H1 (cell line): ENCODE measurements around the gene GAS2. TPM values are rescaled to one million over a fixed set of nuclear protein-coding genes. Genes with fewer than 3 reads are reported as not detected.

Experiments
- CTCF ChIA-PET: fragments of 300-600 bp; sonication (Branson Sonifier 250); formaldehyde crosslinking; loops from one replicate; lab custom pipeline; 2021; ENCODE audit not compliant: partially characterized antibody; lab: Charles Lee
- POLR2A ChIA-PET: fragments of 300-600 bp; sonication (Branson Sonifier 250); formaldehyde crosslinking; loops from one replicate; lab custom pipeline; 2021; ENCODE audit warnings: inconsistent platforms; ENCODE audit not compliant: partially characterized antibody; lab: Charles Lee
- DNase-seq, 2 experiments: peaks; one replicate each; pipeline versions ENCODE4 v3.0.0 to v3.0.0-alpha.2; 2010 to 2022; ENCODE audit warnings: low spot score in 2 of 2, low read depth in 1 of 2, mixed read lengths in 1 of 2
- FAIRE-seq: peaks from 2 replicates; lab custom pipeline; 2011; peaks lifted over from hg19 to GRCh38; lab: Jason Lieb, UNC
- H2AFZ ChIP-seq: 2 replicates; pipeline ENCODE4 v1.8.1; 2012; ENCODE audit warnings: low read length, inconsistent platforms
- H2AK5ac ChIP-seq: 2 replicates; pipeline ENCODE4 v1.6.1; 2013; ENCODE audit warnings: low read depth, low read length
- H2BK120ac ChIP-seq: replicated peaks from 2 replicates; pipeline ENCODE3; 2013; ENCODE audit warnings: low read depth, low read length, inconsistent platforms
- H2BK12ac ChIP-seq: 2 replicates; pipeline ENCODE4 v1.6.1; 2013; ENCODE audit warnings: low read depth, low read length
- H2BK15ac ChIP-seq: 2 replicates; pipeline ENCODE4 v1.6.1; 2013; ENCODE audit warnings: low read length
- H2BK20ac ChIP-seq: 2 replicates; pipeline ENCODE4 v1.6.1; 2013; ENCODE audit warnings: low read length
- H2BK5ac ChIP-seq: 2 replicates; pipeline ENCODE4 v1.6.1; 2013; ENCODE audit warnings: low read depth, low read length
- H3K14ac ChIP-seq: 2 replicates; pipeline ENCODE4 v1.6.1; 2013; ENCODE audit warnings: inconsistent platforms; ENCODE audit not compliant: insufficient read length
- H3K18ac ChIP-seq: 2 replicates; pipeline ENCODE4 v1.6.1; 2013; ENCODE audit warnings: low read length; ENCODE audit errors: extremely low read depth
- H3K23ac ChIP-seq: 2 replicates; pipeline ENCODE4 v1.6.1; 2013; ENCODE audit warnings: inconsistent platforms; ENCODE audit not compliant: insufficient read length
- H3K23me2 ChIP-seq: 2 replicates; pipeline ENCODE4 v1.6.1; 2013; ENCODE audit warnings: low read depth, low read length
- H3K27ac ChIP-seq: 2 replicates; pipeline ENCODE4 v1.6.1; 2011; ENCODE audit warnings: low read depth, low read length, inconsistent platforms
- H3K27me3 ChIP-seq, 4 experiments: replicated peaks in 1 of 4; 1 replicate in 1 of 4; 2 replicates in 3 of 4; pipeline versions ENCODE4 v1.6.1 to v1.8.1; 2011 to 2013; ENCODE audit warnings: low read length in 3 of 4, mild to moderate bottlenecking in 3 of 4, inconsistent platforms in 2 of 4, mixed read lengths in 2 of 4, moderate library complexity in 1 of 4; ENCODE audit not compliant: control insufficient read depth in 3 of 4, insufficient read depth in 3 of 4; ENCODE audit errors: extremely low read depth in 1 of 4
- H3K36me3 ChIP-seq, 4 experiments: 2 replicates each; pipeline versions ENCODE4 v1.6.1 to v1.8.1; 2011 to 2013; ENCODE audit warnings: mild to moderate bottlenecking in 4 of 4, low read length in 3 of 4, moderate library complexity in 2 of 4, control low read depth in 1 of 4, inconsistent platforms in 1 of 4; ENCODE audit not compliant: insufficient read depth in 4 of 4, control insufficient read depth in 2 of 4
- H3K4ac ChIP-seq: replicated peaks from 2 replicates; pipeline ENCODE3; 2013; ENCODE audit warnings: low read length, low read depth, mixed read lengths, inconsistent platforms; ENCODE audit not compliant: insufficient read length
- H3K4me1 ChIP-seq, 4 experiments: replicated peaks in 1 of 4; 1 replicate in 1 of 4; 2 replicates in 3 of 4; pipeline versions ENCODE4 v1.6.1 to v1.8.1; 2011 to 2013; ENCODE audit warnings: low read length in 3 of 4, inconsistent platforms in 2 of 4, mixed read lengths in 1 of 4; ENCODE audit not compliant: insufficient read depth in 4 of 4, control insufficient read depth in 3 of 4
- H3K4me2 ChIP-seq, 2 experiments: 2 replicates each; pipeline versions ENCODE4 v1.6.1 to v1.8.1; 2011 to 2013; ENCODE audit warnings: low read depth in 2 of 2, low read length in 2 of 2, control low read depth in 1 of 2, inconsistent platforms in 1 of 2, mild to moderate bottlenecking in 1 of 2; ENCODE audit not compliant: insufficient read depth in 1 of 2
- H3K4me3 ChIP-seq, 4 experiments: fragments of 200-600, 300-600 bp in 1 of 4; sonication (generic), shearing (Covaris generic), sonication (Bioruptor Twin) in 1 of 4; 2 replicates each; pipeline versions ENCODE4 v1.5.1 to v1.8.1; 2011 to 2016; ENCODE audit warnings: low read length in 4 of 4, low read depth in 3 of 4, control low read depth in 2 of 4, inconsistent platforms in 2 of 4, mild to moderate bottlenecking in 2 of 4, mixed read lengths in 1 of 4, moderate library complexity in 1 of 4; ENCODE audit not compliant: insufficient read depth in 2 of 4; ENCODE audit errors: extremely low read depth in 1 of 4
- H3K56ac ChIP-seq: replicated peaks from 2 replicates; pipeline ENCODE3; 2013; ENCODE audit warnings: low read depth, mild to moderate bottlenecking, mixed read lengths, low read length, inconsistent platforms; ENCODE audit not compliant: insufficient read length
- H3K79me1 ChIP-seq: 2 replicates; pipeline ENCODE4 v1.6.1; 2013; ENCODE audit warnings: low read depth, low read length, control low read depth
- H3K79me2 ChIP-seq, 2 experiments: 2 replicates each; pipeline versions ENCODE4 v1.6.1 to v1.8.1; 2012 to 2013; ENCODE audit warnings: low read length in 2 of 2, mild to moderate bottlenecking in 2 of 2, inconsistent platforms in 1 of 2; ENCODE audit not compliant: insufficient read depth in 2 of 2, control insufficient read depth in 1 of 2
- H3K9ac ChIP-seq, 4 experiments: replicated peaks in 1 of 4; 1 replicate in 1 of 4; 2 replicates in 3 of 4; pipeline versions ENCODE4 v1.6.1 to v1.8.1; 2011 to 2013; ENCODE audit warnings: low read depth in 3 of 4, low read length in 3 of 4, control low read depth in 2 of 4, mild to moderate bottlenecking in 2 of 4, moderate library complexity in 2 of 4, inconsistent platforms in 1 of 4; ENCODE audit errors: extremely low read depth in 1 of 4
- H3K9me3 ChIP-seq, 2 experiments: 2 replicates each; pipeline versions ENCODE4 v1.6.1 to v1.8.1; 2012 to 2013; ENCODE audit warnings: mild to moderate bottlenecking in 2 of 2, moderate library complexity in 2 of 2, control low read depth in 1 of 2, inconsistent platforms in 1 of 2, low read depth in 1 of 2, low read length in 1 of 2, mixed read lengths in 1 of 2; ENCODE audit not compliant: insufficient read depth in 2 of 2
- H4K20me1 ChIP-seq, 2 experiments: replicated peaks in 1 of 2; 2 replicates each; pipeline versions ENCODE3 to v1.8.1; 2011 to 2013; ENCODE audit warnings: inconsistent platforms in 2 of 2, low read length in 2 of 2, mild to moderate bottlenecking in 1 of 2; ENCODE audit not compliant: insufficient read depth in 2 of 2, control insufficient read depth in 1 of 2
- H4K5ac ChIP-seq: 2 replicates; pipeline ENCODE4 v1.6.1; 2013; ENCODE audit warnings: low read length, low read depth, mixed read lengths, inconsistent platforms; ENCODE audit not compliant: insufficient read length
- H4K8ac ChIP-seq: 2 replicates; pipeline ENCODE4 v1.8.0; 2013; ENCODE audit warnings: mild to moderate bottlenecking, moderate library complexity, low read length, inconsistent platforms; ENCODE audit not compliant: insufficient read depth; ENCODE audit errors: extremely low read depth
- H4K91ac ChIP-seq: replicated peaks from 2 replicates; pipeline ENCODE3; 2013; ENCODE audit warnings: low read length, mixed read lengths, inconsistent platforms; ENCODE audit not compliant: insufficient read length
- GTF2F1 ChIP-seq: IDR thresholded peaks from 2 replicates; pipeline ENCODE4 v1.6.1; 2012; ENCODE audit warnings: low read depth, low read length, improper control_type of control experiment, borderline replicate concordance
- KDM1A ChIP-seq: fragments of 200-600, 300-600 bp; sonication (generic); IDR thresholded peaks from 2 replicates; pipeline ENCODE4 v1.7.1; 2016; ENCODE audit warnings: mild to moderate bottlenecking, low read length, borderline replicate concordance
- RAD21 ChIP-seq, 2 experiments: IDR thresholded peaks in 1 of 2; conservative IDR thresholded peaks in 1 of 2; 2 replicates each; pipeline ENCODE4 v1.6.1; 2011; ENCODE audit warnings: low read depth in 2 of 2, low read length in 2 of 2, improper control_type of control experiment in 1 of 2, inconsistent platforms in 1 of 2, mild to moderate bottlenecking in 1 of 2, moderate library complexity in 1 of 2
- SP1 ChIP-seq: IDR thresholded peaks from 2 replicates; pipeline ENCODE4 v1.6.1; 2011; ENCODE audit warnings: low read depth, low read length
- SRF ChIP-seq: IDR thresholded peaks from 2 replicates; pipeline ENCODE4 v1.6.1; 2011; ENCODE audit warnings: mild to moderate bottlenecking, low read depth, low read length, moderate library complexity
- TBP ChIP-seq: IDR thresholded peaks from 2 replicates; pipeline ENCODE4 v1.6.1; 2011; ENCODE audit warnings: low read depth, low read length, improper control_type of control experiment
- TCF12 ChIP-seq: IDR thresholded peaks from 2 replicates; pipeline ENCODE4 v1.6.1; 2011; ENCODE audit warnings: low read depth, mild to moderate bottlenecking, low read length
- WGBS, 2 experiments: shearing (Covaris generic) in 1 of 2; methylation state at CpG; one replicate each; pipeline versions ENCODE4 v1.1.6 to v1.1.7; 2013 to 2015; ENCODE audit warnings: low lambda C conversion rate in 2 of 2, mixed read lengths in 2 of 2, inconsistent platforms in 1 of 2, low coverage in 1 of 2, missing lambda C conversion rate in 1 of 2; ENCODE audit not compliant: insufficient replicate concordance in 2 of 2, insufficient coverage in 1 of 2, insufficient read length in 1 of 2; ENCODE audit errors: extremely low coverage in 1 of 2, missing lambda C conversion rate in 1 of 2; 5-methylcytosine and 5-hydroxymethylcytosine counted together
- polyA plus RNA-seq, 7 experiments: library from polyadenylated mRNA; depleted of rRNA in 3 of 7; stranded (reverse) in 5 of 7; unstranded in 2 of 7; fragments of >200 nt in 5 of 7; fragments of 200-250 nt in 2 of 7; gene quantifications; 1 replicate in 5 of 7; 2 replicates in 1 of 7; 4 replicates in 1 of 7; pipeline versions ENCODE4 v1.2.1 to v1.2.3, GENCODE V29; 2011 to 2013; ENCODE audit warnings: missing spikeins in 2 of 7, mixed read lengths in 2 of 7
- total RNA-seq: library from RNA; stranded (reverse); fragmentation: NEBNext Ultra II Directional; extraction: Animal tissue kit (Norgen Biotek cat#: 25700); gene quantifications from 2 replicates; pipeline ENCODE4 v1.2.1, GENCODE V29; 2021
- TF ChIP-seq, protein P1 (sequence below): IDR thresholded peaks from 2 replicates; pipeline ENCODE4 v1.6.1; 2011; ENCODE audit warnings: low read depth, mild to moderate bottlenecking, low read length; ENCODE audit not compliant: insufficient read depth
- TF ChIP-seq, protein P2 (sequence below): IDR thresholded peaks from 2 replicates; pipeline ENCODE4 v1.6.1; 2012; ENCODE audit warnings: inconsistent platforms
- TF ChIP-seq, protein P3 (sequence below), 3 experiments: IDR thresholded peaks; 1 replicate in 2 of 3; 2 replicates in 1 of 3; pipeline versions ENCODE4 v1.5.1 to v1.6.1; 2011; ENCODE audit warnings: low read length in 3 of 3, mild to moderate bottlenecking in 3 of 3, inconsistent platforms in 2 of 3, low read depth in 1 of 3, moderate library complexity in 1 of 3; ENCODE audit not compliant: insufficient read depth in 1 of 3; ENCODE audit errors: control extremely low read depth in 1 of 3

Gene GAS2
- total and polyA plus RNA-seq, 2 of the 8 experiments (the other 6 are each of a cell fraction or from before 2014, with no cell fraction given): 0.70 to 1.7 TPM

DNA sequence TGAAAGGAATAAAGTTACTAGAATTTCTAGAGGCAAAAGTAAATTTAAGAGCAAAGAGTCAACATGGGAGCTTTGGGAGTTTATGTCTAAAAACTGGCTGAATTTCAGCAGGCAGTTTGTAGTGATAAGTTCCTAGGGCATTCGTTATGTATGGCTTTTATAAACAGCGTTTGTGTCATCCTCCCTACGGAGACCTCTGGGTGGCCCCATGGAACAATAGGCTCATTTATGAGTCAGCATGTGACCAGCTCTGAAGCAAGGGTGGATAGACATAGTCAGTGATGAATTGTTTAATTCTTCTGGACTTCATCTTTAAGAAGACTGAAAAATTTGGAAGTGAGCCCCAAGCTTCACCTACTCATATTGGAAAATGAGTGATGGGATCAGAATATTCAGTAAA lies 126.1 kb downstream of the GAS2 start:
- CTCF ChIA-PET: interaction anchor here (0.6 to 1.5 kb wide), 4 partner anchors 11 to 202 kb away, joined by 3 to 4 read pairs (median 4); no protein-coding TSS in a partner anchor
- no peak overlapping the region for H4K91ac ChIP-seq
- 66% methylated on average over 3 of the region's 3 CpGs; no CpG with 5 or more reads in 1 of the 2 experiments for WGBS, 2 experiments
- TF ChIP-seq TCF12: no peak
- no peak for TF ChIP-seq RAD21 (IDR thresholded peaks at IDR 0.05 in 1 of 2, conservative IDR thresholded peaks at IDR 0.05 in 1 of 2; ENCODE audit: low read depth in 2 of 2, low read length in 2 of 2)
- TF ChIP-seq, protein P1, sequence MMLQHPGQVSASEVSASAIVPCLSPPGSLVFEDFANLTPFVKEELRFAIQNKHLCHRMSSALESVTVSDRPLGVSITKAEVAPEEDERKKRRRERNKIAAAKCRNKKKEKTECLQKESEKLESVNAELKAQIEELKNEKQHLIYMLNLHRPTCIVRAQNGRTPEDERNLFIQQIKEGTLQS: no peak
- TF ChIP-seq KDM1A: no peak
- TF ChIP-seq GTF2F1: no peak
- TF ChIP-seq, protein P2, sequence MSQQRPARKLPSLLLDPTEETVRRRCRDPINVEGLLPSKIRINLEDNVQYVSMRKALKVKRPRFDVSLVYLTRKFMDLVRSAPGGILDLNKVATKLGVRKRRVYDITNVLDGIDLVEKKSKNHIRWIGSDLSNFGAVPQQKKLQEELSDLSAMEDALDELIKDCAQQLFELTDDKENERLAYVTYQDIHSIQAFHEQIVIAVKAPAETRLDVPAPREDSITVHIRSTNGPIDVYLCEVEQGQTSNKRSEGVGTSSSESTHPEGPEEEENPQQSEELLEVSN: no peak
- no peak for TF ChIP-seq SP1
- no peak for TF ChIP-seq TBP
- TF ChIP-seq, protein P3, sequence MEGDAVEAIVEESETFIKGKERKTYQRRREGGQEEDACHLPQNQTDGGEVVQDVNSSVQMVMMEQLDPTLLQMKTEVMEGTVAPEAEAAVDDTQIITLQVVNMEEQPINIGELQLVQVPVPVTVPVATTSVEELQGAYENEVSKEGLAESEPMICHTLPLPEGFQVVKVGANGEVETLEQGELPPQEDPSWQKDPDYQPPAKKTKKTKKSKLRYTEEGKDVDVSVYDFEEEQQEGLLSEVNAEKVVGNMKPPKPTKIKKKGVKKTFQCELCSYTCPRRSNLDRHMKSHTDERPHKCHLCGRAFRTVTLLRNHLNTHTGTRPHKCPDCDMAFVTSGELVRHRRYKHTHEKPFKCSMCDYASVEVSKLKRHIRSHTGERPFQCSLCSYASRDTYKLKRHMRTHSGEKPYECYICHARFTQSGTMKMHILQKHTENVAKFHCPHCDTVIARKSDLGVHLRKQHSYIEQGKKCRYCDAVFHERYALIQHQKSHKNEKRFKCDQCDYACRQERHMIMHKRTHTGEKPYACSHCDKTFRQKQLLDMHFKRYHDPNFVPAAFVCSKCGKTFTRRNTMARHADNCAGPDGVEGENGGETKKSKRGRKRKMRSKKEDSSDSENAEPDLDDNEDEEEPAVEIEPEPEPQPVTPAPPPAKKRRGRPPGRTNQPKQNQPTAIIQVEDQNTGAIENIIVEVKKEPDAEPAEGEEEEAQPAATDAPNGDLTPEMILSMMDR (IDR thresholded peaks at IDR 0.05; ENCODE audit: control extremely low read depth in 1 of 3, insufficient read depth in 1 of 3, low read depth in 1 of 3, low read length in 3 of 3): no peak
- TF ChIP-seq SRF: no peak

More for the DNA sequence above, 126.1 kb downstream of the GAS2 start:
- H4K5ac ChIP-seq: no peak overlapping the region
- no peak overlapping the region for H2BK12ac ChIP-seq
- POLR2A ChIA-PET: no interaction called here
- no peak overlapping the region for H3K4me3 ChIP-seq
- no peak overlapping the region for H2BK15ac ChIP-seq
- H3K79me2 ChIP-seq: no peaks in the 10 kb centered on the region
- no peak overlapping the region for H2BK5ac ChIP-seq
- no peaks in the 10 kb centered on the region for H3K4me1 ChIP-seq
- no peak overlapping the region for H3K14ac ChIP-seq
- no peaks in the 10 kb centered on the region for H3K23me2 ChIP-seq
- DNase-seq (no peak), FAIRE-seq (no peak)
- no peak overlapping the region for H3K4ac ChIP-seq
- no peak overlapping the region for H2BK120ac ChIP-seq
- H3K27me3 ChIP-seq: no peaks in the 10 kb centered on the region
- no peaks in the 10 kb centered on the region for H3K79me1 ChIP-seq
- no peak overlapping the region for H3K56ac ChIP-seq
- no peak overlapping the region for H3K9ac ChIP-seq
- no peak overlapping the region for H3K27ac ChIP-seq
- no peak overlapping the region for H4K8ac ChIP-seq
- H3K18ac ChIP-seq: no peak overlapping the region
- no peak overlapping the region for H3K23ac ChIP-seq
- H2BK20ac ChIP-seq: no peak overlapping the region
- H3K4me2 ChIP-seq: no peak overlapping the region
- H4K20me1 ChIP-seq: no peaks in the 10 kb centered on the region
- 0 out of 2 replicates have a peak overlapping the region, but pooled peaks have one; percentile 5 for H2AFZ ChIP-seq
- no peaks in the 10 kb centered on the region for H3K9me3 ChIP-seq
- no peaks in the 10 kb centered on the region for H3K36me3 ChIP-seq
- H2AK5ac ChIP-seq: no peak overlapping the region
